ENCODE data around the gene PAQR9.
A peak's percentile ranks its signal among the peaks of the same experiment; 100 is the strongest.

Gene PAQR9

GRCh38 chr3:142976621-142977398, 13.3 kb upstream of the PAQR9 start:
- Histone ChIP-seq H3K4me1 (peaks cover 5% of the 10 kb centered on the region), H3K9me3 (no peaks in the 10 kb centered on the region), H3K4me3 (ENCODE audit: low read depth, low read length) (no peak overlapping the region), H3K27me3 (no peaks in the 10 kb centered on the region), H3K36me3 (no peaks in the 10 kb centered on the region)
- peak; percentile 84 for DNase-seq
- TF ChIP-seq CTCF (IDR thresholded peaks at IDR 0.05; ENCODE audit: low read depth, low read length), result no peak

GRCh38 chr3:142975316-142975995, 12.0 kb upstream of the PAQR9 start:
- Histone ChIP-seq H3K27me3 (no peaks in the 10 kb centered on the region), H3K9me3 (no peaks in the 10 kb centered on the region; the same call in 1 of the 2 replicates), H3K4me1 (peaks cover 5% of the 10 kb centered on the region), H3K4me3 (ENCODE audit: low read depth, low read length) (no peak overlapping the region), H3K36me3 (no peaks in the 10 kb centered on the region)
- no peak for DNase-seq
- peak; percentile 18; the same call in 1 of the 2 replicates for TF ChIP-seq CTCF (IDR thresholded peaks at IDR 0.05; ENCODE audit: low read depth, low read length)

- TF ChIP-seq CTCF (IDR thresholded peaks at IDR 0.05; ENCODE audit: low read depth, low read length), result no peak
- H3K4me3 ChIP-seq (ENCODE audit: low read depth, low read length), result no peak overlapping the region
Measured at GRCh38 chr3:142973217-142974009, 9.9 kb upstream of the PAQR9 start.

GRCh38 chr3:142972092-142972753, 8.7 kb upstream of the PAQR9 start:
- DNase-seq, result no peak
- no peaks in the 10 kb centered on the region for H3K27me3 ChIP-seq
- no peak for TF ChIP-seq CTCF (IDR thresholded peaks at IDR 0.05; ENCODE audit: low read depth, low read length)
- H3K4me1 ChIP-seq, result peaks cover 5% of the 10 kb centered on the region
- no peaks in the 10 kb centered on the region; the same call in 1 of the 2 replicates for H3K9me3 ChIP-seq
- H3K36me3 ChIP-seq, result no peaks in the 10 kb centered on the region
- H3K4me3 ChIP-seq (ENCODE audit: low read depth, low read length), result no peak overlapping the region

More at GRCh38 chr3:142973217-142974009, 9.9 kb upstream of the PAQR9 start:
- no peaks in the 10 kb centered on the region for H3K27me3 ChIP-seq
- H3K4me1 ChIP-seq, result peaks cover 5% of the 10 kb centered on the region
- H3K9me3 ChIP-seq, result no peaks in the 10 kb centered on the region; the same call in 1 of the 2 replicates
- H3K36me3 ChIP-seq, result no peaks in the 10 kb centered on the region
- DNase-seq, result no peak

GRCh38 chr3:142971431-142971830, 8.0 kb upstream of the PAQR9 start:
- TF ChIP-seq CTCF (IDR thresholded peaks at IDR 0.05; ENCODE audit: low read depth, low read length), result no peak
- H3K36me3 ChIP-seq, result no peaks in the 10 kb centered on the region
- DNase-seq, result no peak
- no peaks in the 10 kb centered on the region; the same call in 1 of the 2 replicates for H3K9me3 ChIP-seq
- no peaks in the 10 kb centered on the region for H3K27me3 ChIP-seq
- H3K4me1 ChIP-seq, result no peaks in the 10 kb centered on the region
- no peak overlapping the region for H3K4me3 ChIP-seq (ENCODE audit: low read depth, low read length)
